HepG2 (cell line): Measurements from ENCODE around the gene CYP2S1. TPM values are rescaled to one million over a fixed set of nuclear protein-coding genes. Genes with fewer than 3 reads are reported as not detected.

Source experiments
- ATF6 ChIP-seq: sonication (generic); formaldehyde crosslinking; conservative IDR thresholded peaks from 2 replicates; pipeline ENCODE4 v1.4.0; 2020; ENCODE audit warnings: missing genetic modification reagents
- DNMT1 ChIP-seq: sonication (generic); formaldehyde crosslinking; IDR thresholded peaks from 2 replicates; pipeline ENCODE4 v1.5.1; 2020; ENCODE audit warnings: mild to moderate bottlenecking, missing genetic modification reagents
- GATAD2A ChIP-seq: IDR thresholded peaks from 2 replicates; pipeline ENCODE4 v1.6.1; 2016
- HNRNPUL1 ChIP-seq: fragments of 200-400 bp; formaldehyde crosslinking; IDR thresholded peaks from 2 replicates; pipeline ENCODE4 v1.6.1; 2017; ENCODE audit warnings: low read depth, mild to moderate bottlenecking, low read length, moderate library complexity
- KDM6A ChIP-seq: IDR thresholded peaks from 2 replicates; pipeline ENCODE4 v1.6.1; 2016; ENCODE audit warnings: low read depth
- MXI1 ChIP-seq: IDR thresholded peaks from 3 replicates; pipeline ENCODE4 v1.6.1; 2012; ENCODE audit warnings: low read depth, low read length, inconsistent platforms, borderline replicate concordance
- NONO ChIP-seq, 2 experiments: fragments of 450-650 bp in 1 of 2; sonication (generic) in 1 of 2; formaldehyde crosslinking in 1 of 2; IDR thresholded peaks in 1 of 2; conservative IDR thresholded peaks in 1 of 2; 2 replicates each; pipeline versions ENCODE4 v1.6.1 to v1.8.0; 2017 to 2022; ENCODE audit warnings: mild to moderate bottlenecking in 1 of 2, missing genetic modification reagents in 1 of 2, moderate library complexity in 1 of 2
- NR3C1 ChIP-seq: sonication (generic); formaldehyde crosslinking; IDR thresholded peaks from 2 replicates; pipeline ENCODE4 v1.4.0; 2020; ENCODE audit warnings: missing genetic modification reagents
- PAF1 ChIP-seq: IDR thresholded peaks from 2 replicates; pipeline ENCODE4 v1.6.1; 2016; ENCODE audit warnings: missing genetic modification reagents, missing compliant biosample characterization
- PAX8 ChIP-seq: sonication (generic); formaldehyde crosslinking; IDR thresholded peaks from 2 replicates; pipeline ENCODE4 v1.8.0; 2022; ENCODE audit warnings: mild to moderate bottlenecking, missing genetic modification reagents, borderline replicate concordance
- SNAI1 ChIP-seq: sonication (generic); formaldehyde crosslinking; IDR thresholded peaks from 2 replicates; pipeline ENCODE4 v1.5.0; 2020; ENCODE audit warnings: mild to moderate bottlenecking, missing genetic modification reagents, borderline replicate concordance
- SNAPC2 ChIP-seq: sonication (generic); formaldehyde crosslinking; IDR thresholded peaks from 2 replicates; pipeline ENCODE4 v1.8.1; 2022; ENCODE audit warnings: mild to moderate bottlenecking, missing genetic modification reagents
- TOE1 ChIP-seq: sonication (generic); formaldehyde crosslinking; IDR thresholded peaks from 2 replicates; pipeline ENCODE4 v1.4.0; 2020; ENCODE audit warnings: mild to moderate bottlenecking, missing genetic modification reagents
- TOPORS ChIP-seq: sonication (generic); formaldehyde crosslinking; IDR thresholded peaks from 2 replicates; pipeline ENCODE4 v1.8.0; 2023; ENCODE audit warnings: mild to moderate bottlenecking, missing genetic modification reagents
- ZBTB43 ChIP-seq: sonication (generic); formaldehyde crosslinking; conservative IDR thresholded peaks from 2 replicates; pipeline ENCODE4 v1.4.0; 2020; ENCODE audit warnings: missing genetic modification reagents
- ZBTB7A ChIP-seq: sonication (generic); formaldehyde crosslinking; IDR thresholded peaks from 2 replicates; pipeline ENCODE4 v1.8.0; 2022; ENCODE audit warnings: mild to moderate bottlenecking, missing genetic modification reagents
- ZNF20 ChIP-seq: sonication (generic); formaldehyde crosslinking; IDR thresholded peaks from 2 replicates; pipeline ENCODE4 v1.4.0; 2020; ENCODE audit warnings: mild to moderate bottlenecking, moderate library complexity, missing genetic modification reagents
- ZNF256 ChIP-seq: sonication (generic); formaldehyde crosslinking; conservative IDR thresholded peaks from 2 replicates; pipeline ENCODE4 v1.4.0; 2020; ENCODE audit warnings: missing genetic modification reagents
- ZNF354B ChIP-seq: sonication (generic); formaldehyde crosslinking; IDR thresholded peaks from 2 replicates; pipeline ENCODE4 v1.8.0; 2022; ENCODE audit warnings: mild to moderate bottlenecking, missing genetic modification reagents
- ZNF615 ChIP-seq: sonication (generic); formaldehyde crosslinking; IDR thresholded peaks from 2 replicates; pipeline ENCODE4 v1.5.0; 2020; ENCODE audit warnings: mild to moderate bottlenecking, missing genetic modification reagents, borderline replicate concordance
- ZNF879 ChIP-seq: sonication (generic); formaldehyde crosslinking; IDR thresholded peaks from 2 replicates; pipeline ENCODE4 v1.8.1; 2023; ENCODE audit warnings: missing genetic modification reagents
- polyA plus RNA-seq, 8 experiments: library from polyadenylated mRNA; depleted of rRNA in 3 of 8; stranded (reverse) in 7 of 8; unstranded in 1 of 8; fragments of >200 nt; fragmentation: Illumina TruSeq in 4 of 8; extraction: Trizol in 4 of 8; gene quantifications; 2 replicates each; pipeline versions ENCODE4 v1.2.1 to v1.2.3, GENCODE V29; 2011 to 2016; ENCODE audit warnings: low read depth in 4 of 8, missing spikeins in 1 of 8, mixed read lengths in 1 of 8; ENCODE audit not compliant: insufficient read depth in 1 of 8
- total RNA-seq, 5 experiments: library from RNA; depleted of rRNA; stranded (reverse); fragments of >200 nt; fragmentation: Illumina TruSeq; extraction: Trizol; gene quantifications; 2 replicates each; pipeline ENCODE4 v1.2.3, GENCODE V29; 2016; ENCODE audit warnings: low read depth in 1 of 5
- TF ChIP-seq, protein P1 (sequence below): conservative IDR thresholded peaks from 2 replicates; pipeline ENCODE4 v1.6.1; 2018; ENCODE audit warnings: missing genetic modification reagents
- TF ChIP-seq, protein P2 (sequence below): sonication (generic); formaldehyde crosslinking; conservative IDR thresholded peaks from 2 replicates; pipeline ENCODE4 v1.8.0; 2022; ENCODE audit warnings: mild to moderate bottlenecking, moderate library complexity, missing genetic modification reagents

The CYP2S1 gene
- total and polyA plus RNA-seq, 2 of the 13 experiments (the other 11 are each of a cell fraction or from before 2014, with no cell fraction given), result 0.09 to 2.1 TPM

DNA sequence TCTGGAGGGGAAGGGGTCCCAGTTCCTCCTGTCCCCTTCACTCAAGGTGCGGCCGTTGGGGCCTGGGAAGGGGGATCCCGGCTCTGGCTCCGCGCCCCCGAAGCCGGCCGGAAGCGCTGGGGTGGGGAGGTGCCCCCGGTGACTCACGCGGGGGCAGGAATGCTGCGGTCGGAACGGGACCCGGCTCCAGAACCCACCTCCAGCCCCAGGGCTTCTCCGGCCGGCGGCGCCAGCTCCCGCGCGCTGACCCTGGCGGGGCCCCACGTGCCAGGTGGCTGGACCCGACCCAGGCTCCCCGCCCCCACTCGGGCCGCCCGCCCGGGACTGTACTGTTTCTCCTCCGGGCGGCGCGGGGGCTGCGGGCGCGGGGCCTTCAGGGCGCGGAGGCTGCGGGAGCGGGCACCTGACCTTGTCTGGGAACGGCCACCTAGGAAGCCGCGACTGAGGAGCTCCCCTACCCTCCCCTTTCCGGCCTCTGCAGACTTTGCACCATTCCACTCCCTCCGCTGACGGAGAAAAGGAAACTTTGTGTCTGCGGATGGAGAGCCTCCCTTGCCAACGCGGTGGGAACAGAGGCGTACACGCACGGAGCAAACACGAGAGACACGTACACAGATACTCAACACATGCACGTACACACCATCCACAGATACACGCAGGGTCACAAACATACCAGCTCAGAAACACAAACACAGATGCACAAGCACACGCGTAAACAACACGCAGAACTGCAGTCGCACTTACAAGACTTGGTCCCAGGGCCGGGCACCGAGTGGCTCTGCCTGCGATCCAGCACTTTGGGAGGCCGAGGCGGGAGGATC is 33.2 kb downstream of the CYP2S1 start (continued):
- TF ChIP-seq ZNF615 (no peak), DNMT1 (CRISPR knock-in tag) (0 out of 2 replicates have a peak, but pooled peaks have one; percentile 55), HNRNPUL1 (no peak), SNAPC2 (CRISPR knock-in tag) (no peak), MXI1 (peak; percentile 53; the same call in 1 of the 3 replicates), ZNF20 (CRISPR knock-in tag) (no peak), ZNF879 (CRISPR knock-in tag) (no peak), PAX8 (no peak), NR3C1 (CRISPR knock-in tag) (no peak), KDM6A (CRISPR knock-in tag) (0 out of 2 replicates have a peak, but pooled peaks have one; percentile 17), ZNF354B (CRISPR knock-in tag) (no peak), NONO (IDR thresholded peaks at IDR 0.05) (no peak), NONO (CRISPR knock-in tag; conservative IDR thresholded peaks at IDR 0.05) (peak; percentile 75), TOPORS (0 out of 2 replicates have a peak, but pooled peaks have one; percentile 54), GATAD2A (peak; percentile 85), ZNF256 (CRISPR knock-in tag) (no peak), PAF1 (CRISPR knock-in tag) (no peak), ZBTB7A (CRISPR knock-in tag) (0 out of 2 replicates have a peak, but pooled peaks have one; percentile 4), TOE1 (CRISPR knock-in tag) (0 out of 2 replicates have a peak, but pooled peaks have one; percentile 32), ATF6 (CRISPR knock-in tag) (no peak), ZBTB43 (peak; percentile 67; the same call in 1 of the 2 replicates), SNAI1 (no peak)
- TF ChIP-seq, protein P1, sequence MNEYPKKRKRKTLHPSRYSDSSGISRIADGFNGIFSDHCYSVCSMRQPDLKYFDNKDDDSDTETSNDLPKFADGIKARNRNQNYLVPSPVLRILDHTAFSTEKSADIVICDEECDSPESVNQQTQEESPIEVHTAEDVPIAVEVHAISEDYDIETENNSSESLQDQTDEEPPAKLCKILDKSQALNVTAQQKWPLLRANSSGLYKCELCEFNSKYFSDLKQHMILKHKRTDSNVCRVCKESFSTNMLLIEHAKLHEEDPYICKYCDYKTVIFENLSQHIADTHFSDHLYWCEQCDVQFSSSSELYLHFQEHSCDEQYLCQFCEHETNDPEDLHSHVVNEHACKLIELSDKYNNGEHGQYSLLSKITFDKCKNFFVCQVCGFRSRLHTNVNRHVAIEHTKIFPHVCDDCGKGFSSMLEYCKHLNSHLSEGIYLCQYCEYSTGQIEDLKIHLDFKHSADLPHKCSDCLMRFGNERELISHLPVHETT (CRISPR knock-in tag), result peak; percentile 62; the same call in 1 of the 2 replicates
- TF ChIP-seq, protein P2, sequence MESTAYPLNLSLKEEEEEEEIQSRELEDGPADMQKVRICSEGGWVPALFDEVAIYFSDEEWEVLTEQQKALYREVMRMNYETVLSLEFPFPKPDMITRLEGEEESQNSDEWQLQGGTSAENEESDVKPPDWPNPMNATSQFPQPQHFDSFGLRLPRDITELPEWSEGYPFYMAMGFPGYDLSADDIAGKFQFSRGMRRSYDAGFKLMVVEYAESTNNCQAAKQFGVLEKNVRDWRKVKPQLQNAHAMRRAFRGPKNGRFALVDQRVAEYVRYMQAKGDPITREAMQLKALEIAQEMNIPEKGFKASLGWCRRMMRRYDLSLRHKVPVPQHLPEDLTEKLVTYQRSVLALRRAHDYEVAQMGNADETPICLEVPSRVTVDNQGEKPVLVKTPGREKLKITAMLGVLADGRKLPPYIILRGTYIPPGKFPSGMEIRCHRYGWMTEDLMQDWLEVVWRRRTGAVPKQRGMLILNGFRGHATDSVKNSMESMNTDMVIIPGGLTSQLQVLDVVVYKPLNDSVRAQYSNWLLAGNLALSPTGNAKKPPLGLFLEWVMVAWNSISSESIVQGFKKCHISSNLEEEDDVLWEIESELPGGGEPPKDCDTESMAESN, result peak; percentile 40; the same call in 1 of the 2 replicates
